Endothelial cell (in vitro differentiated cells): Measurements from ENCODE around the gene TEX19. TPM values are rescaled to one million over a fixed set of nuclear protein-coding genes. Genes with fewer than 3 reads are reported as not detected.
"Not testable (repeated sequence)": the region's sequence is repeated elsewhere in the genome, so short reads cannot be mapped to it uniquely, and the experiment has no call there.

ENCODE experiments used
- DNase-seq: peaks from one replicate; pipeline ENCODE4 v3.0.0; 2021; ENCODE audit warnings: low spot score
- H3K27ac Mint-ChIP-seq: one replicate; pipeline ENCODE4 v1.8.0; 2021; ENCODE audit warnings: mixed read lengths, inconsistent platforms; ENCODE audit not compliant: unreplicated experiment
- H3K27me3 Mint-ChIP-seq: one replicate; pipeline ENCODE4 v1.8.0; 2021; ENCODE audit warnings: mild to moderate bottlenecking, moderate library complexity, mixed read lengths, inconsistent platforms; ENCODE audit not compliant: unreplicated experiment
- H3K36me3 Mint-ChIP-seq: one replicate; pipeline ENCODE4 v1.8.0; 2021; ENCODE audit warnings: mild to moderate bottlenecking, low read depth, mixed read lengths, inconsistent platforms; ENCODE audit not compliant: unreplicated experiment
- H3K4me1 Mint-ChIP-seq: one replicate; pipeline ENCODE4 v1.8.0; 2021; ENCODE audit warnings: mild to moderate bottlenecking, mixed read lengths, inconsistent platforms; ENCODE audit not compliant: unreplicated experiment
- H3K4me3 Mint-ChIP-seq: one replicate; pipeline ENCODE4 v1.8.0; 2021; ENCODE audit warnings: mild to moderate bottlenecking, mixed read lengths, inconsistent platforms; ENCODE audit not compliant: unreplicated experiment
- H3K9me3 Mint-ChIP-seq: one replicate; pipeline ENCODE4 v1.8.0; 2021; ENCODE audit warnings: mixed read lengths, inconsistent platforms; ENCODE audit not compliant: unreplicated experiment
- total RNA-seq: library from RNA; stranded (reverse); fragmentation: NEBNext Ultra II Directional; extraction: Animal tissue kit (Norgen Biotek cat#: 25700); gene quantifications from one replicate; pipeline ENCODE4 v1.2.1, GENCODE V29; 2021; ENCODE audit not compliant: unreplicated experiment
- TF ChIP-seq, protein P1 (sequence below): fragments of 200-600 bp; sonication (generic); IDR thresholded peaks from one replicate; pipeline ENCODE4 v1.5.0; 2021; ENCODE audit warnings: antibody characterized with exemption; ENCODE audit not compliant: unreplicated experiment

The TEX19 gene
- total RNA-seq, 1 donor from 2014 or later = 0.26 TPM

DNA sequence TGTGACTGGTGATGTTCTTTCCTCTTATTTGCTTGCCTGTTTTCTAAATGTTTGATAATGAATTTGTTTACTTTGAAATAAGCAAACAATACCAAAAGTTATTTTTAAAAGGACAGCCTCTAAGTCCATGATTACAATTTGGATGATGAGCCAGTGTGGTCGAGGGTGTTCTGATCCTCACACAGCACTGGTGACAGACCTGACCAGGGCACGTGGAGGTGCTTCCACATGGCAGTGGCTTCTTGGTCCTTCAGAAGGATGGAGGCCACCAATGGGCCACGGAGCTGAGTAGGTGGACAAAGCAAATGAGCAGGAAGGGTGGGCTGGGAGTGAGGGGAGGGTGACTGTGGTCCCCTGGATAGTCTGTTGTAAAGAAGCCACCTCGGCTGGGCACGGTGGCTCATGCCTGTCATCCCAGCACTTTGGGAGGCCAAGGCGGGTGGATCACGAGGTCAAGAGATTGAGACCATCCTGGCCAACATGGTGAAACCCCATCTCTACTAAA is 4.2 kb upstream of the TEX19 start:
- Mint-ChIP-seq H3K27me3 (peaks cover 4% of the 10 kb centered on the region), H3K4me3 (no peak overlapping the region), H3K36me3 (no peaks in the 10 kb centered on the region), H3K9me3 (no peaks in the 10 kb centered on the region), H3K27ac (no peak overlapping the region), H3K4me1 (no peaks in the 10 kb centered on the region)
- TF ChIP-seq, protein P1, sequence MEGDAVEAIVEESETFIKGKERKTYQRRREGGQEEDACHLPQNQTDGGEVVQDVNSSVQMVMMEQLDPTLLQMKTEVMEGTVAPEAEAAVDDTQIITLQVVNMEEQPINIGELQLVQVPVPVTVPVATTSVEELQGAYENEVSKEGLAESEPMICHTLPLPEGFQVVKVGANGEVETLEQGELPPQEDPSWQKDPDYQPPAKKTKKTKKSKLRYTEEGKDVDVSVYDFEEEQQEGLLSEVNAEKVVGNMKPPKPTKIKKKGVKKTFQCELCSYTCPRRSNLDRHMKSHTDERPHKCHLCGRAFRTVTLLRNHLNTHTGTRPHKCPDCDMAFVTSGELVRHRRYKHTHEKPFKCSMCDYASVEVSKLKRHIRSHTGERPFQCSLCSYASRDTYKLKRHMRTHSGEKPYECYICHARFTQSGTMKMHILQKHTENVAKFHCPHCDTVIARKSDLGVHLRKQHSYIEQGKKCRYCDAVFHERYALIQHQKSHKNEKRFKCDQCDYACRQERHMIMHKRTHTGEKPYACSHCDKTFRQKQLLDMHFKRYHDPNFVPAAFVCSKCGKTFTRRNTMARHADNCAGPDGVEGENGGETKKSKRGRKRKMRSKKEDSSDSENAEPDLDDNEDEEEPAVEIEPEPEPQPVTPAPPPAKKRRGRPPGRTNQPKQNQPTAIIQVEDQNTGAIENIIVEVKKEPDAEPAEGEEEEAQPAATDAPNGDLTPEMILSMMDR = no peak
- DNase-seq = no peak

- Mint-ChIP-seq H3K4me3 (no peak overlapping the region), H3K4me1 (no peaks in the 10 kb centered on the region), H3K27me3 (peaks cover 4% of the 10 kb centered on the region), H3K36me3 (no peaks in the 10 kb centered on the region), H3K9me3 (no peaks in the 10 kb centered on the region), H3K27ac (no peak overlapping the region)
- TF ChIP-seq, protein P1 = no peak
- DNase-seq = no peak
Measured at GRCh38 chr17:82355770-82356427, 3.1 kb upstream of the TEX19 start.

GRCh38 chr17:82356845-82357355 is 2.1 kb upstream of the TEX19 start:
- H3K4me1 Mint-ChIP-seq = no peaks in the 10 kb centered on the region
- TF ChIP-seq, protein P1 = no peak
- H3K36me3 Mint-ChIP-seq = no peaks in the 10 kb centered on the region
- H3K9me3 Mint-ChIP-seq = no peaks in the 10 kb centered on the region
- DNase-seq = no peak
- no peak overlapping the region for H3K27ac Mint-ChIP-seq
- no peak overlapping the region for H3K4me3 Mint-ChIP-seq
- peaks cover 1% of the 10 kb centered on the region for H3K27me3 Mint-ChIP-seq

DNA sequence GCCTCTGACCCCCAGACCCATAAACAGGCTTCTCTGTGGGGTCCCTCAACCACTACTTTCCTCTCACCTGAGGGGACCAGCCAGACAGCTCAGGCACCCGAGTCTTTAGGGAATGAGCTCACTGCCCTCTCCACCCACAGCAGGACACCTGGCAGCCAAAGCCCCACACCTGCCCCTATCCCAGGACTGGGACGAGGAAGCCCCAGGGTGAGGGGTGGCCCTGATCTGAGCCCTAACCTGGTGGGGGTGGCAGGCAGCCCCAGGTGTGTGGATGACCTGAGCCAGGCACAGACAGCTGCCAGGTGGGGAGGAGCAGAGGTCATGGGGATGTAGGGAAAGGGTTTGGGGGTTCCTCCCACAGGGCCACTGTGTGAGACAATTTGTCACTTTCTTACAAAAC is 1.7 kb upstream of the TEX19 start:
- H3K27me3 Mint-ChIP-seq = peaks cover 1% of the 10 kb centered on the region
- H3K4me3 Mint-ChIP-seq = no peak overlapping the region
- H3K27ac Mint-ChIP-seq = no peak overlapping the region
- H3K9me3 Mint-ChIP-seq = no peaks in the 10 kb centered on the region
- TF ChIP-seq, protein P1 = no peak
- H3K36me3 Mint-ChIP-seq = no peaks in the 10 kb centered on the region
- DNase-seq = no peak
- H3K4me1 Mint-ChIP-seq = no peaks in the 10 kb centered on the region

GRCh38 chr17:82359451-82360074 is 516 bp downstream of the TEX19 start:
- not testable (repeated sequence) for H3K27ac Mint-ChIP-seq, H3K9me3 Mint-ChIP-seq, H3K36me3 Mint-ChIP-seq, H3K27me3 Mint-ChIP-seq, DNase-seq, H3K4me3 Mint-ChIP-seq, H3K4me1 Mint-ChIP-seq
